ENCODE data around the gene PROSER3.
A peak's percentile ranks its signal among the peaks of the same experiment; 100 is the strongest.
"Not testable (repeated sequence)": the region's sequence is repeated elsewhere in the genome, so short reads cannot be mapped to it uniquely, and the experiment has no call there.

PROSER3 gene

DNA sequence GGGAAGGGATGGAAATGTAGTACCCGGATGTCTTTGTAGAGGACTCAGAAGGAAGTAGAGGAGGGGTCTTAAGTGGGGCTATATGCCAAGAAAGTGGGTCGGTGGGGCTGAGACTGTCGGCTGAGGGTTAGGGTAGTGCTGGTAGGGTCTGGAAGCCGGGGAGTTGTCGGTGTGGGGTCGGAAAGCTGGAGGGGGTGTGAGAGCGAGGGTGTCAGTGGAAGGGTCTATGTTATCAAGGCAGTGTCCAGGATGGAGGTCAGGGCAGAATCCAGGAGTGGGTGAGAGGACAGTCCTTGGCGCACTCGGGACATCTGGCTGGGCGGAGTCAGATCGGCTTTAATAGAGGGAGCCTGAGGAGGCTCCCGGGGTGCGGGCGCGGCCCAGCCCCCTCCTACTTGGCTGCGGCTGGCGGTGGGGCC, 2.8 kb upstream of the PROSER3 start:
- DNase-seq (ENCODE audit: low spot score): no peak

DNA sequence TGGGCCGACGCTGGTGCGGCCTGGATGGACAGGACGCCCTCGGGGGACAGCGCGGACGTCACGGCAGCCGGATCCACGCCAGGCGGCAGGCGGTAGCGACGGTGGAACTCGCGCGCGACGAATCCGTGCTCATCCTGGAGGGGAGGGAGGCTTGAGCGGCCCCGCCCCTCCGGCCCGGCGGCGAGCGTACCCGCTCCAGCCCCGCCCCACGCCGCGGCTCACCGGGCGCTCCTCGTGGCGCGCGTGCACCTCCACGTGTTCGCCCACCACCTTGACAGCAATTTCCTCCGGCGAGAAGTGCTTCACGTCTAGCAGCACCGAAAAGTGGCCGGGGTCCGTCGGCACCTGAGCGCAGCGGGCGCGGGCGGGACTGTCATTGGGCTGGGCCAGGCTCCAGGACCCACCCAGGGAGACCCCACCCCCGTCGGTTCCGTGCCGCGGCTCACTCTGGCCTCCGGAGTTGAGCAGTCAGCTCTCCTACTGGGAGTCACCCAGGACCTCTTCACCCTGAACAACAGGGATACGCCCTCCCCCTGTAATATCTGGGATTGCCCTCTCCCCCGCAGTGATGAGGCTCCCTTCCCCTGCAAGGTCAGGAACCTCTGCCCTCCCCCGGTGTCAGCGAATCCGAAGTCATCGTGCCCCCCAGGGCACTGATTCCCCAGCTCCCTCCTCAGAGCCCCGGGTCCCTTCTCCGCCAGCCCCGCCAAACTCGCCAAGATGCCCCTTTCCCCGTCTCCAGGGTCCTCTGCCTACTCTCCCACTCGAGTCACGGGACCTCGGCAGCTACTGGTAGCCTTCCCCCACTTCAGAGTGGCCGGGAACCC, 2.2 kb upstream of the PROSER3 start:
- DNase-seq (ENCODE audit: low spot score): no peak

DNA sequence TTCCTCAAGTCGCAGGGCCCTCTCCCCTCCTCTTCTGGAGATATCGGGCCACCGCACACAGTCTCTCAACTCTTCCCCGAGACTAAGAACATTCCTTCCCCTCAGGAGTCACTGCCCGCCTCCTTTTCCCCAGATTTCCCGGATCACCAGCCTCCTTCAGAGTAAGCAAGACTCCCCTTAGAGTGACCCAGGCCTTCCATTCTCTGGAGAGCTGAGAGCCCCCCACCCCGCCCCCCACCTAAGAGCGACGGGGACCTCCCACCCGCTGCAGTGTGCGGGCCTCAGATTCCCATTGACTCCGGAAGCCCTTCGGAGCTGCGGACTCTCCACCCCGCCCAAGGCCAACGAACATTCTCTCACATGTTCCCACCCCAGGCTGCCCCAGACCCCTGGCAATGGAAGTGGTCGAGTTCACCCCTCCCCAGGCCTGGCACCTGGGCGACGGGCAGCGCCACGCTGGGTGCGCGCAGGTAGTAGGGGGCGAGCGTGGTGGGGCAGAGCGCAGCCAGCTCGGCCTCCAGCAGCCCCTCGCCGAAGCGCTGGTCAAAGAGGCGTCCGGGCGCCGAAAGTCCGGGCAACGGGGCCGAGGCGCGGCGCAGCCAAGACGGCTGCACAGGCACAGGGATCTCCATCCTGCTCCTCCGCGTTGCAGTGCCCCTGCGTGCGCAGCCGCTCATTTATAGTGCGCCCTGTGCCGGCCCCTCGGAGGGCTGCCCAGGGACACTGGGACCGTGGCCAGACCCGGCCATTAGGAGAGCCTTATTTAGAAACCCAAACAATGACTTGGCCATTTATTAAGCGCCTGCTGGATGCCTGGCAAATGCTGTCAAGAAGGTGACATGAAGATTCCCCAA, 1.4 kb upstream of the PROSER3 start, which contains the start of gene HSPB6:
Gene HSPB6 (minus strand): TSS at position 653 of the 854 bp plus-strand sequence. CDS start 21 bp downstream, at position 632.
- DNase-seq (ENCODE audit: low spot score): no peak

DNA sequence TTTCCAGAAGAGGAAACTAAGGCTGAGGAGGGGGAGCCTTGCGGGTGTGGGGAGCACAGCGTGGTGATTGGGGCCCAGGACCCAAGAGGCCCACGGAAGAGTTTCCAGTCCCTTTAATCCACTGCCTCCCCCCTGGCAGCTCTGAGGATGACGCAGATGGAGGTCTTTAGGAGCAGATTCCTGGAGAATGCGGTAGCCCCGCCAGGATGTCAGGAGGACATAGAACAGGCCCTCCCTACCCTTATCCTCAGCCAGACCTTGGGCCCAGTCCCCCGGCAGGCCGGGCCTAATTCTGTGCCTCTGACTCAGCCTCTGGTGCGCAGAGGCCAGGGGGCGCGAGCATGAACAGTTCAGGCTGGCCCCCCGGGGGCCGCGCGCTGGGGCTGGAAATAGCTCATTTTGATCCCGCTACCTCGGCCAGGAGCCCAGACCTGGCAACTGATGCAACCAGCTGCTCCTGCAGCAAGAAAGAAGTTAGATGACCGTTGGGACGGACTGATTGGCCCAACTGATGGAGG, 686 bp upstream of the PROSER3 start:
- no peak for DNase-seq (ENCODE audit: low spot score)

DNA sequence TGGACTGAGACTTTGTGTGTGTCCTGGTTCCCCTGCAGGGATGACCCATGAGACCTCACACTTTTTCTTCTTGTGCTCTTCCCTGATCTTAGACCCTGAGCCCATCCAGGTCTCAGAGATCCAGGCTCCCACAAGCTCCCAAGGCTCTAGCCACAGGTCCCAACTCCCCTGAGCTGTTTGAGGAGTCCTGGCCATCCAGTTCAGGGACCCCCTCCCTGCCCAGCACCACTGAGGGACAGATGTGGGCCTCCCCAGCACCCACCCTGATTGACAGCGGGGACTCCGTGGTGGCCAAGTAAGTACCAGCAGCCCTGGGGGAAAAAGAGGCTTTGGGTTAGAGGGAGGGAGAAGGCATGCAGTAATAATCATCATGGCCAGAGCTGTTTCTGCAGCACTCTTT, 1.7 kb downstream of the PROSER3 start:
- no peak for DNase-seq (ENCODE audit: low spot score)

DNA sequence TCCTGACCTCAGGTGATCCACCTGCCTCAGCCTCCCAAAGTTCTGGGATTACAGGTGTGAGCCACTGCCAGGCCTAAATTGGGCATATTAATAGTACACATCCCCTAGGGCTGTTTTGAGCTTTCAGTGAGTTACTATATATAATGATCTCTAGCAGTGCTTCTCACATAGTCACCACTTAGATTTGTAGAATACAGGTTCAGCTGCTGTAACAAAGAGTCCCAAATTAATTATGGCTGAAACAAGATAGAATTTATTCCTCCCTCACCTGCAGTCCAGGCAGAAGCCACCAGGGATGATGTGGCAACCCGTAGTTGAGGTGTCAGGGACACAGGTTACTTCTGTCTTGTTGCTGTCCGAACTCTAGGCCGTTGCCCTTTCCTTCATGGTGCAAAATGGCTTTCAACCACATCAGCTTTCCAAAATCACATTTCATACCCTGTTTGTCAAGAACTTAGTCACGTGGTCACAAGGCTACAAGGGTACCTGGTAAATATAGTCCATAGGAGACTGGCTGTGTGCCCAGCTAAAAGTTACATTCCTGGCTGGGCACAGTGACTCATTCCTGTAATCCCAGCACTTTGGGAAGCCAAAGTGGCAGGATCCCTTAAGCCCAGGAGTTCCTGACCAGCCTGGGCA, 2.9 kb downstream of the PROSER3 start:
- DNase-seq (ENCODE audit: low spot score): no peak

DNA sequence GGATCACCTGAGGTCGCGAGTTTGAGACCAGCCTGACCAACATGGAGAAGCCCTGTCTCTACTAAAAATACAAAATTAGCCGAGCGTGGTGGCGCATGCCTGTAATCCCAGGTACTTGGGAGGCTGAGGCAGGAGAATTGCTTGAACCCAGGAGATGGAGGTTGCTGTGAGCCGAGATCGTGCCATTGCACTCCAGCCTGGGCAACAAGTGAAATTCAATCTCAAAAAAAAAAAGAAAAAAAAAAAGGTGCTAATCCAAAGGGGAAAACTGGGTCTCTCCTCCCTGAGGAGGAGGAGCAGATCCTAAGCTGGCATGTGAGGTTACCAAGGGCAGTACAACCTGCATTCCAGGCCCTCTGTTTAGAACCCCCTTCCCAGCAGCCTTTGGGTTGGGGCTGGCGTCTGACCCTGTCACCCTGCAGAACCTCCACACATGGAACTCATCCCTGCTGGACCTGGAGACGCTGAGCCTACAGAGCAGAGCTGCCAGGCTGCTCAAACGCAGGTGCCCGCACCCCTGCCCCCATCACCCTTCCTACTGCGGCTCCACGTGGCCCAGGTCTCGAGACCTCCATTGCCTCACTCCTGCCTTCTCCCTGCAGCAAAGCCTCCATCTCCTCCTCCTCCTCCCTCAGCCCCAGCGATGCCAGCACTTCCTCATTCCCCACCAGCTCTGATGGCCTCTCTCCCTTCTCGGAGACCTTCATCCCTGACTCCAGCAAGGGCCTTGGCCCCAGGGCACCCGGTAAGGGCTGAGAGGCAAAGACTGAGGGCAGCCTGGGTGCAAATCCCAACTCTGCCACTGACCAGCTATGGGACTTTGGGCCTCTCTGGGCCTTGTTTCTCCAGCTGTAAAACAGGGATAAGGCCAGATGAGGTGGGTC, 6.7 kb downstream of the PROSER3 start:
- DNase-seq (ENCODE audit: low spot score): no peak

DNA sequence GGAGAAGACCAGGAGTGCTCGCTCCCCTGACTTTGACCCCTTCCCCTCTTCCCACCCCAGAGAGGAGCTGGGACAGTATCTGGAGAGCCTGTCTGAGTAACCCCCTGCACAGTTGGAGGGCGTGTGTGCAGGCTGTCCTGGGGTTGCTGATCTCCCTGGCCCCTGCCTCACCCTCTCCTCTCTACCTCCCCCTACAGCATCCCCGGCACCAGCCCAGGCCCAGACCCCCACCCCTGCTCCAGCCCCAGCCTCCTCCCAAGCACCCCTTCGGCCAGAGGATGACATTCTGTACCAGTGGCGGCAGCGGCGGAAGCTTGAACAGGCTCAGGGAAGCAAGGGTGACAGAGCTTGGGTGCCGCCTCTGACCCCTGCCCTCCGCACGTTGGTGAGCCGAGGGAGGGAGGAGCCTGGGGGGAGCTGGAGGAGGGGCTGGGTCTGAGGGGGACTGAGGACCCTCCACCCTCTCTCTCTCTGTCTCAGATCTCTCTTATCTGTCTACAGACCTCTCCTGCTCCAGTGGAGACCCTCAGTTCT, 8.7 kb downstream of the PROSER3 start:
- no peak for DNase-seq (ENCODE audit: low spot score)

DNA sequence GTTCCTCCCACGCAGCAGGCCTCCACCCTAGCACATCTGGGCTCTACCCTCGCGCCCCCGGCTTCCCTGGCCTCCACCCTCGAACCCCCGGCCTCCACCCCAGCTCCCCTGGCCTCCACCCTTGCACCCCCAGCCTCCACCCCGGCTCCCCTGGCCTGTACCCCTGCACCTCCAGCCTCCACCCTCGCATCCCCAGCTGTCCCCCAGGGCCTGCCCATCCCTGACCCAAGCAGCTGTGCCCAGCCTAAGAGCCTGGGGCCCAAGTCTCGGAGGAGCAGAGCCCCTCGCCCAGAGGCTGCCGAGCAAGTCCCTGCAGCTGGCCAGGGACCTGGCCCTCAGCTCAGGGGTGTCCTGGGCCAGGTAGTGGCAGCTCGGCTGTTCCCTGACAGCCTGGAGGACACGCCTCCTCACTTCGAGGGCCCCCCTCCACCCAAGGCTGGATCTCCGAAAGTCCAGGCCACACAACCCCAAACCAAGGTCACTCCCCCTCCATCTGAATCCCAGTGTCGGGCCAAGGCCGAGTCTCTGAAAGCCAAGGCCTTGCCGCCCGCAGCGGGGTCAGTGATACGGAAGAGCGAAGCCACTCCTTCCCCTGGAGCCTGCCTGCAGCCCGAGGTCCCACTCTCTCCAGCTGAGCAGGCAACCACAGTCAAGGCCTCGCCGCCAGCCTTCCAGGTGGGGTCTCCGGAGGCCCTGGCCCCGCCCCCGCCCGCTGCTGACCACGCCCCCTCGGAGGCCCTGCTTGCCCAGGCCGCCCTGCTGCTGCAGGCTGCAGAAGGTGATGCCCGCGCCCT, 9.5 kb downstream of the PROSER3 start:
- DNase-seq (ENCODE audit: low spot score): no peak

DNA sequence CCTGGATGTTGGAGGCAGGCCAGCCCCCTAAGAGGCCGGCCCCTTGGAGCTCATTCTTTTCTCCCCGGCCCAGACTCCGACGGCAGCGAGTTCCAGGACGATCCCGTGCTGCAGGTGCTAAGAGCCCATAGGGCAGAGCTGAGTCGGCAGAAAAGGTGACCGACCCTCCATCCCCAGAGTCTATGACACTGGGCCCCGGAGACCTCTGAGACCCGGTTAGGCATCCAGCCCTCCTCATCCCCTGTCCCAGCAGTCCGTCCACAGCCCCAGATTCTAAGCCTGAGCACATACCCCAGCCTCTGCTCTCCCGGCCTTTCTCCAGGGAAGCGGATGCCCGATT, 10.1 kb downstream of the PROSER3 start:
- no peak for DNase-seq (ENCODE audit: low spot score)

DNA sequence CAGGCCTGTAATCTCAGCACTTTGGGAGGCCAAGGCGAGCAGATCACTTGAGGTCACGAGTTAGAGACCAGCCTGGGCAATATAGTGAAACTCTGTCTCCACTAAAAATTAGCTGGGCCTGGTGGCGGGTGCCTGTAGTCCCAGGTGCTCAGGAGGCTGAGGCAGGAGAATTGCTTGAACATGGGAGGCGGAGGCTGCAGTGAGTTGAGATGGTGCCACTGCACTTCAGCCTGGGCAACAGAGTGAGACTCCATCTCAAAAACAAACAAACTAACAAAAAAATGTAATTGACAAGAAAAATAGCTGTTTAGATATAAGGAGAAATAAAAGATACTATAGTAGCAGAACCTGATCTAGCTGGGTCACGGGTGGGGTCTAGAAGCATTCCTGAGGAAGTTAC, 14.4 kb downstream of the PROSER3 start:
- DNase-seq (ENCODE audit: low spot score): not testable (repeated sequence)

DNA sequence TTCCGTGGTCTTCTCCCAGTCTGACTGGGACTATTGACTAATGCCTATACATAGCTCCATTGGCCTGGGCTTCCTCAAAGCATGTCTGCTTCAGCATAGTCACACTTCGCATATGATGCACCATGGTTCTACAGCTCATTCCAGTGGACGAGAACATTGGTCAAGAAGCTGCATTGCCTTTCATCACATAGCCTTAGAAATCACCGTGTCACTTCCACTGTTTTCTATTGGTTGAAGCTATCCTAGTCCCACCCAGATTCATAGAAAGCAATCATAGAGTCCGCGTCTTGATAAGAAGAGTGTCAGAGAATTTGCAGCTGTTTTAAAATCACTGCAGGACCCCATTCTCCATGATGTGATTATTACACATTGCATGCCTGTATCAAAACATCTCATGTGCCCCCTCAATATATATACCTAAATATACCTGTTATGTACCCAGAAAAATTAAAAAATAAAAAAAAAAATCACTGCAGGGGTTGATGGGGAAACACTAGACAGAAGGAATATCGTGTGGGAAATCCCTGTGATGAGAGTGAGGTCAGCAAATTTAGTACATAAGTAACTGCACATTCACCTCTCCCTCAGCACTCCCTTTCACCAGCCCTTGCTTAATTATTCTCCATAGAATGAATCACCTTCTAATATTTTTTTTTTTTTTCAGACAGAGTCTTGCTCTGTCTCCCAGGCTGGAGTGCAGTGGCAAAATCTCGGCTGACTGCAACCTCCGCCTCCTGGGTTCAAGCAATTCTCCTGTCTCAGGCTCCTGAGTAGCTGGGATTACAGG, 15.2 kb downstream of the PROSER3 start:
- no peak for DNase-seq (ENCODE audit: low spot score)

DNA sequence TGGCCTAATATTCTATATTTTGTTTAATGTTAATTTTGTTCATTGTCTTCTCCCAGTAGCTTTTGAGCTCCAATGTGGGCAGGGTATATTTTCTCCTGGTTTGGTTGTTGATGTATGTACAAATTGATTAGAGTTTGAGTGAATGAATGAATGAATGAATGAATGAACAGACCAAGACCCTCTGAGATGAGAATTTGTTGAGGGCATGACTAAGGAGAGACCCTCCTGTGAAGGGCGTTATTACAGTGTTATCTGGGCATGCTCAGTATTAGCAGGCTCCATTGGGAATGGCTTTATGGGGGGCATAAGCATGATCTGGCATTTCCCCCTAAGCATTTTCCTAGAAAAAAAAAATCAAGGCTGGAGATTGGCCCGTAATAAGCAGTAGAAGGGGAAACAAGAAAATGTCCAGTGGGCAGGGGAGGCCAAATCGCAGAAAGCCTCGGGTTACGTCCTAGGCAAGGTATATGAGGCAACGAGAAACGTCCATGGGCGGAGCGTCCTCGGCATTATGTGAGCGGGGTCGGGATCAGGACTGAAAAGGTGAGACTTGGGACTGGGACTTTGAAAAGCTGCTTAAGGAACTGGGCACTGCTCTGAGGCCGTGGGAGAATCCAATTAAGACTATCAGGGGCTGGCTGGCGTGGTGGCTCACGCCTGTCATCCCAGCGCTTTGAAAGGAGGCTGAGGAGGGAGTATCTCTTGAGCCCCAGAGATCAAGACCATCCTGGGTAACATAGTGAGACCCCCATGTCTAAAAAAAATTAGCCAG, 16.5 kb downstream of the PROSER3 start:
- no peak for DNase-seq (ENCODE audit: low spot score)

DNA sequence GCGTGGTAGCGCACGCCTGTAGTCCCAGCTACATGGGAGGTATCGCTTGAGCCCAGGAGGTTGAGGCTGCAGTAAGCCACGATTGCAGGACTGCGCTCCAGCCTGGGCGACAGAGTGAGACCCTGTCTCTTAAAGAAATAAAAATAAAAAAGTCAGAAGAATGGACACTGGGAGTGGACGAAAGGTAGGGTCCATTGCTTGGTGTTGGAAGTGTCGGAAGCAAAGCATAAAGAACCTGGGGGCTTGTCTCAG, 17.0 kb downstream of the PROSER3 start:
- DNase-seq (ENCODE audit: low spot score): no peak

DNA sequence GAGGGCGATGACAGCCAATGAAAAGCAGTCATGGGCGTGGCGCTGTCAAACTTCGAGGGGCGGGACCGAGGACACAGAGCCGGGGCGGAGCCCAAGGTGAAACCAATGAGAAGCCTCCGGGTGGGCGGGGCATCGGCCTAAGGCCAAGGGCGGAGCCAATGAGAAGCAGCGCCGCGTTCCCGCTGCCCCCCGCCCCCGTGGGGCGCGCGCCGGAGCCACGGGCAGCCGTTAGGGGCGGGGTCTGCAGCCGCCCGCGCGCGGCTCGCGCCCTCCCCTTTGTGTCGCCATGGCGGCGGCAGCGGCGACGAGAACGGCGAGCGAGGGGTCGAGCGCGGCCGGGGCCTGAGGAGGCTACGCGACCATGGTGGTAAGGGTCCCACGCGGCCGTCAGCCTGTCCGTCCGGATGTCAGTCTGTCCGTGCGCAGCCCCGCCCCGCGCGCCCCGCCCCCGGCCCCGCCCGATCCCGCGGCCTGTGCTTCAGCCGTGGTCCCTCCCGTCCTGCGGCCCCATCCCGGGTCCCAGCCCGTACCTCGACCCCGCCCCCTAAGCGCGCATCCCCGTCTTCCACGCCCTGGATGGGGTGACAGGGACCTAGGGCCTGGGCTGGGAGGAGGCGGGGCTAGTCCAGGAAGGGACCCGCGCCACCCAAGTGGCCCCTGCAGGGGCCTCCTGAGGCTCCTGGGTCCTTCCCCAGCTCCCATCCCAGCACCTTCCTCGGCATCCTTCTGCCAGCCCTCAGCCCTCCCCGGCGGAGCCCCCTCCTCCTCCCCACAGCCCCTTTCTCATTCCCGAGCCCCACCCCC, 17.5 kb downstream of the PROSER3 start, which contains the start of gene ARHGAP33:
Gene ARHGAP33 (plus strand): TSS at position 267 of the 804 bp plus-strand sequence. CDS start 95 bp downstream, at position 362.
- DNase-seq (ENCODE audit: low spot score): peak; percentile 98

DNA sequence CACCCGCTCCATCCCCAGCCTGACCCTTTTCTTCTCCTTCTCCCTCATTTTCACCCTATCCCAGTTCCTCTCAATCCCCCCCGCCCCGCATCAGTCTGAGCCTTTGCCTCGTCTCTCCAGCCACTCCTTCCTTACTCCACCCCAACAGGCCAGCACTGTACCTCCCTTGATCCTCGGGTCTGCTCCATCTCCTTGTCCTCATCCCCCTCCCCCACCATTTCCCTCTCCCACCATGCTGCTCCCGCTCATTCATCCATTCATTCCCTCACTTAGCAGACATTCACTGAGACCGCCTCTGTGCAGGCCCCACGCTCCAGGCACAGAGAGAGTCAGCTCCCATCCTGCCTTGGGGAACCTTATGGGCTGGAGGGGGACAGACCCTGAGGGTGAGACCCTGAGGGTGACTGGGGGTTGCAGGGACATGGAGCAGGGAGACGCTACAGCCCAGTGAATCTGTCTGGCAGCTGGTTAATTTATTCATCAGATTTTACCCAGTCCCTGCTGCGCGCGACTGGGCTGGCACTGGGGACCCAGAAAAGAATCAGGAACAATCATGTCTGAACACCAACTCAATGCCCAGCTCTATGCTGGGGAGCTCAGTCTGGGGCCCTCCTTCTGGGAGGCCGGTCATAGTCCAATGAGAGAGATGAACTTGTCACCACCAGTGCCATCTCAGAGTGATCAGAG, 18.3 kb downstream of the PROSER3 start:
- no peak for DNase-seq (ENCODE audit: low spot score)

DNA sequence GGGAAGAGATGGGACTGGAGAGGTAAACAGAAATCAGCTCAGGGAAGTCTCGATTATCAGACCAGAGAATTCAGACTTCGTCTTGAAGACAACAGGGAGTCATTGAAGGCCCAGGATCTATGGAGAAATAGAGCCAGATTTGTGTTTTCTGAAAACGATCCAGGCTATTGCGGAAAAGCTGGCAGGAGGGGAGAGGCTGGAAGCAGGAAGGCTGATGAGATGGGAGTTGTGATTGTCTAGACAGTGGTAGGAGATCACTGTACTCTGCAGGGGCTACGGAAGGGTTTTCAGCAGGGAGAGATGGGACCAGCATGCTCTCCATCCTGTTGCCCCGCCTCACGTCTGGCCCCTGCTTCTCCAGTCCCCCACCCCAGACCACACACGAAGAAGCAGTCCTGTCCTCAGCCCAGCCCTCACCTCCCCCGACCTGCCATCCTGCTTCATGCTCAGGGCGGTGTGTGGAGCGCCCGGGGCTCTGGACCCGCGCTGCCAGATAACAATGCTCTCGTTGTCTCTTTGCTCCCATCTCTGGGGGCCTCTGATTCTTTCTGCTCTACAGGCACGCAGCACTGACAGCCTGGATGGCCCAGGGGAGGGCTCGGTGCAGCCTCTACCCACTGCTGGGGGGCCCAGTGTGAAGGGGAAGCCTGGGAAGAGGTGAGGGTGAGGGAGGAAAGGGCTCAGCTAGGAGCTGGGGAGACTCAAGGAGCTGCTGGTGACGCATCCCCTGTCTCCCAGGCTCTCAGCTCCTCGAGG, 19.3 kb downstream of the PROSER3 start:
- no peak for DNase-seq (ENCODE audit: low spot score)

All from germinal center (tissue), 1 donor.